B cell (primary cell): ENCODE data around the gene FAM131B. TPM values are rescaled to one million over a fixed set of nuclear protein-coding genes. Genes with fewer than 3 reads are reported as not detected.
"Not testable (repeated sequence)": the region's sequence is repeated elsewhere in the genome, so short reads cannot be mapped to it uniquely, and the experiment has no call there.

ENCODE experiments used
- ATAC-seq: fragments of 200-7000 bp; cut with Tn5 transposase; one replicate; pipeline ENCODE4 v1.10.0; 2021; ENCODE audit warnings: low read depth, mild to moderate bottlenecking, moderate number of reproducible peaks, moderate library complexity
- CTCF ChIA-PET: fragments of 350-600 bp; sonication (Branson Sonifier 250); formaldehyde crosslinking; loops from one replicate; lab custom pipeline; 2021; ENCODE audit warnings: antibody characterized with exemption, inconsistent platforms; lab: Charles Lee
- POLR2A ChIA-PET: fragments of 350-600 bp; sonication (Branson Sonifier 250); formaldehyde crosslinking; loops from one replicate; lab custom pipeline; 2021; ENCODE audit warnings: antibody characterized with exemption; lab: Charles Lee
- DNase-seq: peaks from one replicate; pipeline ENCODE4 v3.0.0; 2013
- H2AFZ ChIP-seq: 2 replicates; pipeline ENCODE4 v1.6.1; 2012; ENCODE audit warnings: mild to moderate bottlenecking, low read depth, low read length; ENCODE audit not compliant: insufficient read depth, poor library complexity, severe bottlenecking
- H3K27ac ChIP-seq, 2 donors: 1 replicate in 1 of 2; 2 replicates in 1 of 2; pipeline ENCODE4 v1.5.1; 2012 to 2013; ENCODE audit warnings: low read length in 2 of 2, mild to moderate bottlenecking in 2 of 2, moderate library complexity in 1 of 2
- H3K27me3 ChIP-seq, 4 experiments: fragments of 200-600 bp in 1 of 4; sonication (generic) in 1 of 4; replicated peaks in 1 of 4; 1 replicate in 2 of 4; 2 replicates in 2 of 4; pipeline versions ENCODE4 v1.6.1 to v1.7.0; 2013 to 2016; ENCODE audit warnings: low read length in 3 of 4, mild to moderate bottlenecking in 2 of 4, mixed read lengths in 1 of 4, moderate library complexity in 1 of 4; ENCODE audit not compliant: insufficient read depth in 4 of 4, control insufficient read depth in 3 of 4; ENCODE audit errors: control extremely low read depth in 1 of 4
- H3K36me3 ChIP-seq, 2 experiments: replicated peaks in 1 of 2; 1 replicate in 1 of 2; 2 replicates in 1 of 2; pipeline versions ENCODE4 v1.6.1 to v1.7.1; 2013; ENCODE audit warnings: low read length in 1 of 2; ENCODE audit not compliant: insufficient read depth in 2 of 2, control insufficient read depth in 1 of 2; ENCODE audit errors: control extremely low read depth in 1 of 2, extremely low read depth in 1 of 2
- H3K4me1 ChIP-seq, 2 donors: fragments of 200-600 bp in 1 of 2; sonication (generic) in 1 of 2; 1 replicate in 1 of 2; 2 replicates in 1 of 2; pipeline versions ENCODE4 v1.5.1 to v1.6.1; 2013 to 2017; ENCODE audit warnings: low read length in 2 of 2; ENCODE audit not compliant: control insufficient read depth in 2 of 2, insufficient read depth in 2 of 2
- H3K4me2 ChIP-seq: replicated peaks from 2 replicates; pipeline ENCODE3; 2012; ENCODE audit warnings: mild to moderate bottlenecking, low read depth, low read length; ENCODE audit not compliant: poor library complexity, severe bottlenecking
- H3K4me3 ChIP-seq, 5 experiments: fragments of 200-600 bp in 1 of 5; sonication (generic) in 1 of 5; 1 replicate in 3 of 5; 2 replicates in 2 of 5; pipeline versions ENCODE4 v1.5.1 to v1.7.0; 2011 to 2016; ENCODE audit warnings: low read length in 4 of 5, mild to moderate bottlenecking in 4 of 5, low read depth in 2 of 5, control low read depth in 1 of 5, moderate library complexity in 1 of 5; ENCODE audit not compliant: insufficient read depth in 1 of 5; ENCODE audit errors: control extremely low read depth in 1 of 5, extremely low read depth in 1 of 5
- H3K79me2 ChIP-seq: fragments of 200-600 bp; sonication (generic); one replicate; pipeline ENCODE4 v1.6.0; 2016; ENCODE audit warnings: low read length; ENCODE audit not compliant: control insufficient read depth, insufficient read depth
- H3K9ac ChIP-seq: fragments of 200-600 bp; sonication (generic); 2 replicates; pipeline ENCODE4 v1.6.1; 2017; ENCODE audit warnings: mild to moderate bottlenecking, low read length, moderate library complexity
- H3K9me3 ChIP-seq, 3 donors: one replicate each; pipeline versions ENCODE4 v1.6.1 to v1.7.1; 2013; ENCODE audit warnings: low read length in 2 of 3; ENCODE audit not compliant: control insufficient read depth in 2 of 3, insufficient read depth in 1 of 3; ENCODE audit errors: control extremely low read depth in 1 of 3
- H4K20me1 ChIP-seq: 2 replicates; pipeline ENCODE4 v1.6.0; 2012; ENCODE audit warnings: mild to moderate bottlenecking, low read length; ENCODE audit not compliant: insufficient read depth, control insufficient read depth, poor library complexity, severe bottlenecking
- H3K27ac Mint-ChIP-seq: one replicate; pipeline ENCODE4 v1.8.0; 2021; ENCODE audit warnings: mixed read lengths
- H3K27me3 Mint-ChIP-seq: one replicate; pipeline ENCODE4 v1.8.0; 2021; ENCODE audit warnings: mixed read lengths
- H3K4me1 Mint-ChIP-seq: one replicate; pipeline ENCODE4 v1.8.0; 2021; ENCODE audit warnings: mixed read lengths
- H3K4me3 Mint-ChIP-seq: one replicate; pipeline ENCODE4 v1.8.0; 2021; ENCODE audit warnings: mixed read lengths
- H3K9me3 Mint-ChIP-seq: one replicate; pipeline ENCODE4 v1.8.0; 2022; ENCODE audit warnings: mixed read lengths; ENCODE audit not compliant: insufficient read depth
- CTCF ChIP-seq: fragments of 200-600 bp; IDR thresholded peaks from one replicate; pipeline ENCODE4 v1.8.0; 2022; ENCODE audit warnings: antibody characterized with exemption, mild to moderate bottlenecking
- EZH2 ChIP-seq: IDR thresholded peaks from 2 replicates; pipeline ENCODE4 v1.6.1; 2012; ENCODE audit warnings: borderline replicate concordance, low read depth, mild to moderate bottlenecking, moderate library complexity, low read length; ENCODE audit not compliant: insufficient read depth, poor library complexity, severe bottlenecking
- WGBS: methylation state at CpG from one replicate; pipeline ENCODE4 v1.1.5; 2013; ENCODE audit warnings: missing lambda C conversion rate; ENCODE audit not compliant: insufficient coverage; 5-methylcytosine and 5-hydroxymethylcytosine counted together
- intact Hi-C: fragments of 100-400 bp; cut with micrococcal nuclease; formaldehyde crosslinking; loops from one replicate; pipeline ENCODE4 v1.10.0; 2022
- polyA plus RNA-seq: library from polyadenylated mRNA; depleted of rRNA; stranded (reverse); fragments of >200 nt; gene quantifications from 2 replicates; pipeline ENCODE4 v1.2.3, GENCODE V29; 2012
- total RNA-seq, 2 donors: library from RNA; stranded (reverse); fragments of 120-200 nt in 1 of 2; gene quantifications; 1 replicate in 1 of 2; 2 replicates in 1 of 2; pipeline versions ENCODE4 v1.2.3 to v1.2.4, GENCODE V29; 2013 to 2022

FAM131B gene
- total and polyA plus RNA-seq, 2 donors (not counting 1 experiment from before 2014, with no cell fraction given): 0.05 TPM; not detected in 1

GRCh38 chr7:143392875-143393266 is 30.4 kb upstream of the FAM131B start:
- no peaks in the 10 kb centered on the region for H3K27me3 ChIP-seq
- H3K4me3 Mint-ChIP-seq: no peak overlapping the region
- POLR2A ChIA-PET: no interaction called here
- no peak overlapping the region for H3K27ac Mint-ChIP-seq
- H3K27ac ChIP-seq: no peak overlapping the region
- intact Hi-C loops: no loop called here
- TF ChIP-seq EZH2: no peak
- TF ChIP-seq CTCF: no peak
- no peaks in the 10 kb centered on the region for H3K27me3 Mint-ChIP-seq
- DNase-seq (no peak), ATAC-seq (no peak)
- H3K9ac ChIP-seq: no peak overlapping the region
- H3K4me3 ChIP-seq: no peak overlapping the region
- no peaks in the 10 kb centered on the region for H3K9me3 ChIP-seq
- no peak overlapping the region for H3K4me2 ChIP-seq
- no peaks in the 10 kb centered on the region for H3K4me1 ChIP-seq
- no peaks in the 10 kb centered on the region for H4K20me1 ChIP-seq
- WGBS: 96% methylated on average over 6 of the region's 6 CpGs
- H3K36me3 ChIP-seq: peaks cover 0 to 17% of the 10 kb centered on the region in 2 experiments
- no peaks in the 10 kb centered on the region for H3K4me1 Mint-ChIP-seq
- CTCF ChIA-PET: interaction anchor here (1.0 to 1.3 kb wide), 2 partner anchors 8 to 12 kb away, joined by 3 to 5 read pairs; no protein-coding TSS in a partner anchor
- no peaks in the 10 kb centered on the region for H3K79me2 ChIP-seq
- H3K9me3 Mint-ChIP-seq: no peaks in the 10 kb centered on the region
- H2AFZ ChIP-seq: no peak overlapping the region

DNA sequence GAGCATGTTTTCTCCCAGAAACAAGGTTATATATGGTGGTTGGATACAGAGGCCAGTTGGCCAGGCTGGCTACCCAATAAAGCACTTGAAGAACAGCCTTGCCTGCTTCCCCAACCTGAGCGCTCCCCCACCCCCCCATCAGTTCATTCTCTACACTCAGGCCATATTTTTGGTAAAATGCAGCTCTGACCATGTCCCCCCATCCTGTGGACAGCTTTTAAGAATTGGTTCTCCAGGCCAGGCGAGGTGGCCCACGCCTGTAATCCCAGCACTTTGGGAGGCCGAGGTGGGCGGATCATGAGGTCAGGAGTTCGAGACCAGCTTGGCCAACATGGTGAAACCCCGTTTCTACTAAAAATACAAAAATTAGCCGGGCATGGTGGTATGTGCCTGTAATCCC is 29.9 kb upstream of the FAM131B start:
- H3K4me2 ChIP-seq, H3K9me3 ChIP-seq, H3K27ac Mint-ChIP-seq, H3K27ac ChIP-seq, H3K4me3 Mint-ChIP-seq, H3K4me1 Mint-ChIP-seq, H4K20me1 ChIP-seq, ATAC-seq, H3K27me3 ChIP-seq, H3K4me3 ChIP-seq, H3K9me3 Mint-ChIP-seq, H2AFZ ChIP-seq, intact Hi-C loops, H3K27me3 Mint-ChIP-seq, H3K79me2 ChIP-seq, DNase-seq, H3K4me1 ChIP-seq, H3K9ac ChIP-seq, POLR2A ChIA-PET: not testable (repeated sequence)
- peaks cover 0 to 17% of the 10 kb centered on the region in 2 experiments for H3K36me3 ChIP-seq
- CTCF ChIA-PET: interaction anchor here (1.0 to 1.3 kb wide), 2 partner anchors 8 to 12 kb away, joined by 3 to 5 read pairs; no protein-coding TSS in a partner anchor
- 97% methylated on average over 7 of the region's 8 CpGs for WGBS
